Esophagus squamous epithelium (tissue), 5 donors: ENCODE data around the gene TMEM74B. TPM values are rescaled to one million over a fixed set of nuclear protein-coding genes. Genes with fewer than 3 reads are reported as not detected.

ENCODE experiments used
- DNase-seq: peaks from one replicate; lab custom pipeline; 2025; lab: John Stamatoyannopoulos, UW
- H3K27ac ChIP-seq, 4 donors: fragments of 200-600 bp; sonication (generic); one replicate each; pipeline ENCODE4 v1.5.1; 2016 to 2019; ENCODE audit warnings: mild to moderate bottlenecking in 1 of 4
- H3K27me3 ChIP-seq, 4 donors: fragments of 200-600 bp; sonication (generic); 1 replicate in 3 of 4; 2 replicates in 1 of 4; pipeline versions ENCODE4 v1.5.1 to v1.6.0; 2017 to 2021; ENCODE audit warnings: antibody characterized with exemption in 1 of 4
- H3K36me3 ChIP-seq, 3 donors: fragments of 200-600 bp; sonication (generic); one replicate each; pipeline ENCODE4 v1.5.1; 2016 to 2019
- H3K4me1 ChIP-seq, 3 donors: fragments of 200-600 bp; sonication (generic); one replicate each; pipeline ENCODE4 v1.5.1; 2017 to 2019
- H3K4me3 ChIP-seq, 4 donors: fragments of 200-600 bp; sonication (generic); 1 replicate in 3 of 4; 2 replicates in 1 of 4; pipeline ENCODE4 v1.5.1; 2016 to 2019; ENCODE audit warnings: mild to moderate bottlenecking in 2 of 4, moderate library complexity in 1 of 4
- H3K9me3 ChIP-seq, 3 donors: fragments of 200-600 bp; sonication (generic); one replicate each; pipeline ENCODE4 v1.5.1; 2016 to 2019
- CTCF ChIP-seq, 6 experiments: fragments of 450-650 bp in 4 of 6; fragments of 200-600 bp in 2 of 6; sonication (generic) in 2 of 6; IDR thresholded peaks; one replicate each; pipeline ENCODE4 v1.5.1; 2016 to 2019; ENCODE audit warnings: antibody characterized with exemption in 6 of 6, mild to moderate bottlenecking in 4 of 6, moderate library complexity in 4 of 6
- POLR2A ChIP-seq, 4 donors: fragments of 450-650 bp; IDR thresholded peaks; one replicate each; pipeline ENCODE4 v1.6.1; 2017; ENCODE audit warnings: antibody characterized with exemption in 4 of 4, mild to moderate bottlenecking in 4 of 4, moderate library complexity in 3 of 4
- WGBS, 2 donors: methylation state at CpG; one replicate each; pipeline ENCODE4 v1.1.5; 2018; 5-methylcytosine and 5-hydroxymethylcytosine counted together
- intact Hi-C: fragments of 100-400 bp; cut with DNase I; formaldehyde crosslinking; loops from one replicate; pipeline ENCODE4 v1.15.0; 2022
- total RNA-seq, 4 donors: library from RNA; depleted of rRNA; stranded (reverse); fragments of >200 nt; gene quantifications; one replicate each; pipeline ENCODE4 v1.1.0, GENCODE V29; 2016
- donor health status: DM: yes; HTN: yes; CAD: no.

The TMEM74B gene
- total RNA-seq, 4 donors from 2014 or later, result 0.13 to 1.1 (median 0.77) TPM

DNA sequence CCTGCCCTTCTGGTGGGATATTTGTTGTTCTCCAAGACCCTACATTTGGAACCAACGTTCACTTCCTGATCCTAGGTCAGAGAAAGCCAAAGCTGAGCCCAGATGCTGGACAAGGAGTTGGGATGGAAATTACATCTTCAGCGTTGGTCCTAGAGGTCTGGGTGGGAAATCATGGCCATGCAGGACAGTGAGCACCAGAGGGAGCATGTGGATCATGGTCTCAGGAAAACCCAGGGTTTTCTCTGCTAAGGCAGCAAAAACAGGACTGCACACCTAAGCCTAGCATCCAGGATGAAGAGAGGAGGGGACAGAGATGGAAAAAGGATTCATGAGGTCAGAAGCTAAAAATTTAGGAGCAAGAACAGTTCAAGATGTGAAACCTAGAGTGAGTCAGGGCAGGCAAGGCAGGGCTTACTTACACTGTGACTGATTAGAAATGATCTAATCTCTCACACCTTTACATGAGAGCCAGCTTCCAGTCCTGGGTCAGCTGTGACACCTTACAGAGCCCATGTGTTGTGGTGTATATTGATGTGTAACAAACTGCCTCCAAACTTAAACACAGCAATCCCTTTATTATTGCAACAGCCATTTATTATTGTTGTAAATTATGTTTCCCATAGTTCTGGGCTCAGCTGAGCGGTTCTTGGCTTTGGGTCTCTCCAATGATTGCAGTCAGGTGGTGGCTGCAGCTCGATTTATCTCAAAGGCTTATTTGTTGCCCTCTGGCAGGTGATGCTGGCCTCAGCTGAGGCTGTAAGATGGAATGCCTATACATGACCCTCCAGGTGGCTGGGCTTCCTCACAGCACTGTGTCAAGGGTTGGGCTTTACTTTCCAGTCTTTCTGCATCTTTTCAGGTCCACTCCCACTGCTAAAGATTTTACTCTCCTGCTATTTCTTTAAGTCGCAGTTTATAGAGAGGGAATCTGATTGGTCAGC is 24.9 kb upstream of the TMEM74B start:
- TF ChIP-seq POLR2A (IDR thresholded peaks at IDR 0.05), result no peak
- TF ChIP-seq CTCF (IDR thresholded peaks at IDR 0.05), result no peak
- intact Hi-C loops, result no loop called here

DNA sequence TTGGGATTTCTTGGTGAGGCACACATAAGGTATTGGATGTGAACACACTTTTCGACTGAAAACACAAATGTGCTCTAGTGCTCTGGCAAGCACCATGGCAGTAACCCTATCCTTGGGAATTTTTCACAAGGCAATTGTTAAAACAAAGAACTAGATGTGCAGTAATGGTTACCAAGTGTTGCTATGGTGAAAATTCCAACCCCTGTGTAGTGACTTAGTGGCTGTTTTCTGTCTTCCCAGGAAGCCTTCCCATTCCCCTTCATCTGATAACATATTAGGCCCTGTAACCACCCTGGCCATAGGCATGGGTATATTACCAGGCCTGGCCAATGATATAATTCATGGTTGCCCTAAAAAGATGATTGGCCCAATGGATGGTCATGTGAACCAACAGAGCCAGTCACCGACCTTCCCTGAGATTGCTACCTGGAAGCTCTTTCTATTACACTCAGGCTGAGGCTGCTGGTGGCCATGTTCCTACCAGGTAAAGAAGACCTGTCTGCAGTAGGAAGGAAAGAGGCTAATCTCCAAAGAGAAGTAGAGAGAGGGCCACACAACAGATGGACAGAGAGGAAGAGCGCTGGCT is 22.6 kb upstream of the TMEM74B start:
- Histone ChIP-seq H3K36me3 (no peaks in the 10 kb centered on the region), H3K4me1 (peaks cover 0 to 22% (median 0%) of the 10 kb centered on the region in 3 donors), H3K9me3 (no peaks in the 10 kb centered on the region), H3K4me3 (no peak overlapping the region), H3K27me3 (peaks cover 0 to 21% (median 0%) of the 10 kb centered on the region in 4 donors), H3K27ac (no peak overlapping the region)
- TF ChIP-seq POLR2A (IDR thresholded peaks at IDR 0.05) (no peak), CTCF (IDR thresholded peaks at IDR 0.05) (no peak)
- 90 to 91% methylated on average over 3 of the region's 3 CpGs for WGBS, 2 donors
- no peak for DNase-seq
- intact Hi-C loops, result no loop called here

More for the DNA sequence above, 24.9 kb upstream of the TMEM74B start:
- Histone ChIP-seq H3K9me3 (no peaks in the 10 kb centered on the region), H3K4me1 (peaks cover 0 to 5% (median 5%) of the 10 kb centered on the region in 3 donors), H3K27me3 (peaks cover 0 to 40% (median 0%) of the 10 kb centered on the region in 4 donors), H3K4me3 (no peak overlapping the region), H3K36me3 (no peaks in the 10 kb centered on the region), H3K27ac (no peak overlapping the region)
- no peak for DNase-seq
- 39 to 52% methylated on average over 5 of the region's 5 CpGs for WGBS, 2 donors

DNA sequence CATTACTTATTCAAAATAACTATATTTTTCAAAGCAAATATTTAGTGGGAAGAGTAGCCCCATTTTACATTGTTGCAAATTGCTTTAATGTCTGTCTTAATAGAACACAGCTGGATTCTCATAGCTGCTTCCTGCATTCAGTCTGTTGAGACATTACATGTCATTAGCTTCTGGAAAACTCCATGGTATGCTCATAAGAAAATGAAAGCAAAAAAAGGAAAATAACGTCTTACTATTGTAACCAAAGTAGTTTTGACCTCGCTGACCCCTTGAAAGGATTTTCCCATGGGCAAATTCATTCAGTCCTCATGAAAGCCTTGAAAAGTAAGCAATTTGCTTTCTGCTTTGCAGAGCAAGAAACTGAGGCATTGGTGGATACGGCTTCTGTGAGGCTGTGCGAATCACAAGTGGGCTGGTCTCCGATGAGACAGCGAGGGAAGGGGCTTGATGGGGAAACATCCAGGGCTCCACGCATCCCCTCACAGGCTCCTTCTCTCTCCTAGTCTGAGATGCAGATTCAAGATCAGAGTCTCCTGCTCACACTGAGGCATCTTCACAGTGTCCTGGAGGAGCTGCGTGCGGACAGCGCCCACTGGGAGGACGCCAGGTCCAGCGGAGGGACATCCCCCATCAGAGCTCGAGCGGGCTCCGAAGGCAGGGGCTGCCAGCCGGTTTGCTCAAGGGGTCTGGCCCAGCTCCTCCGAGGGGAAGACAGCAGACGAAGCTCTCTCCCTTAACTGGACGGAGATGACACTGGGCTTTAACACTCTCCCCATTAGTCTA is 21.8 kb upstream of the TMEM74B start:
- TF ChIP-seq CTCF (IDR thresholded peaks at IDR 0.05), result no peak
- no peak for TF ChIP-seq POLR2A (IDR thresholded peaks at IDR 0.05)
- intact Hi-C loops, result no loop called here
- H3K4me1 ChIP-seq, result peaks cover 0 to 22% (median 0%) of the 10 kb centered on the region in 3 donors
- H3K9me3 ChIP-seq, result no peaks in the 10 kb centered on the region
- DNase-seq, result no peak
- no peak overlapping the region for H3K27ac ChIP-seq
- WGBS, 2 donors, result 71 to 72% methylated on average over 10 to 18 of the region's 19 CpGs
- H3K36me3 ChIP-seq, result no peaks in the 10 kb centered on the region
- no peak overlapping the region for H3K4me3 ChIP-seq
- H3K27me3 ChIP-seq, result peaks cover 0 to 16% (median 0%) of the 10 kb centered on the region in 4 donors

GRCh38 chr20:1205802-1206201 is 21.0 kb upstream of the TMEM74B start:
- no peak for TF ChIP-seq CTCF (IDR thresholded peaks at IDR 0.05)
- TF ChIP-seq POLR2A (IDR thresholded peaks at IDR 0.05), result no peak
- Histone ChIP-seq H3K4me3 (no peak overlapping the region), H3K36me3 (no peaks in the 10 kb centered on the region), H3K4me1 (peaks cover 0 to 22% (median 0%) of the 10 kb centered on the region in 3 donors), H3K27ac (no peak overlapping the region), H3K27me3 (peaks cover 0 to 12% (median 0%) of the 10 kb centered on the region in 4 donors), H3K9me3 (no peaks in the 10 kb centered on the region)
- 78 to 87% methylated on average over 8 of the region's 8 CpGs for WGBS, 2 donors
- DNase-seq, result no peak
- intact Hi-C loops, result no loop called here
